Panc1 (cell line): ENCODE measurements around the gene ATXN1. TPM values are rescaled to one million over a fixed set of nuclear protein-coding genes. Genes with fewer than 3 reads are reported as not detected.
A peak's percentile ranks its signal among the peaks of the same experiment; 100 is the strongest.

Experiments used
- ATAC-seq: fragments of 200-7000 bp; cut with Tn5 transposase; 2 replicates; pipeline ENCODE4 v1.9.1; 2020; ENCODE audit warnings: mild to moderate bottlenecking, moderate library complexity
- BruUV-seq: library from RNA; stranded (reverse); fragments of 400-500 nt; replicated peaks from 2 replicates; lab custom pipeline; 2021; lab: Mats Ljungman, UMichigan
- CTCF ChIA-PET: fragments of 300-600 bp; sonication (Branson Sonifier 250); formaldehyde crosslinking; loops from one replicate; lab custom pipeline; 2022; ENCODE audit warnings: antibody characterized with exemption; lab: Charles Lee
- POLR2A ChIA-PET: fragments of 300-600 bp; sonication (Branson Sonifier 250); formaldehyde crosslinking; loops from one replicate; lab custom pipeline; 2022; ENCODE audit warnings: antibody characterized with exemption; lab: Charles Lee
- DNase-seq: peaks from one replicate; pipeline ENCODE4 v3.0.0-alpha.2; 2010; ENCODE audit warnings: low read depth, low spot score
- H3K27ac ChIP-seq: 2 replicates; pipeline ENCODE4 v1.5.1; 2011; ENCODE audit warnings: mild to moderate bottlenecking, low read length, inconsistent platforms
- H3K27me3 ChIP-seq: fragments of 200-500 bp; sonication (Bioruptor generic); 2 replicates; pipeline ENCODE4 v1.6.0; 2014; ENCODE audit warnings: low read length, inconsistent platforms; ENCODE audit not compliant: control insufficient read depth, insufficient read depth
- H3K36me3 ChIP-seq: fragments of 200-500 bp; sonication (Bioruptor generic); 2 replicates; pipeline ENCODE4 v1.5.1; 2014; ENCODE audit warnings: inconsistent platforms, mild to moderate bottlenecking, low read length, moderate library complexity; ENCODE audit not compliant: control insufficient read depth, insufficient read depth
- H3K4me1 ChIP-seq: 2 replicates; pipeline ENCODE4 v1.5.1; 2011; ENCODE audit warnings: inconsistent platforms, mild to moderate bottlenecking, low read length, moderate library complexity; ENCODE audit not compliant: control insufficient read depth, insufficient read depth
- H3K4me3 ChIP-seq, 2 experiments: 2 replicates each; pipeline ENCODE4 v1.5.1; 2011 to 2012; ENCODE audit warnings: low read depth in 2 of 2, low read length in 2 of 2, mild to moderate bottlenecking in 2 of 2, inconsistent platforms in 1 of 2, moderate library complexity in 1 of 2
- H3K9me3 ChIP-seq: fragments of 200-500 bp; sonication (Bioruptor generic); 2 replicates; pipeline ENCODE4 v1.5.1; 2014; ENCODE audit warnings: low read depth, mild to moderate bottlenecking, inconsistent platforms, low read length, moderate library complexity; ENCODE audit not compliant: control insufficient read depth, insufficient read depth
- POLR2AphosphoS5 ChIP-seq: IDR thresholded peaks from 2 replicates; pipeline ENCODE4 v1.6.1; 2012; ENCODE audit warnings: mild to moderate bottlenecking, low read depth, low read length, moderate library complexity
- SIN3A ChIP-seq: IDR thresholded peaks from 2 replicates; pipeline ENCODE4 v1.6.1; 2012; ENCODE audit warnings: low read depth, mild to moderate bottlenecking, low read length, moderate library complexity, borderline replicate concordance; ENCODE audit not compliant: insufficient read depth
- TCF7L2 ChIP-seq: IDR thresholded peaks from 2 replicates; pipeline ENCODE4 v1.6.1; 2011; ENCODE audit warnings: mild to moderate bottlenecking, low read depth, low read length, inconsistent platforms
- in situ Hi-C: cut with HindIII; loops from 2 replicates; pipeline ENCODE4 v1.10.0; 2016; ENCODE audit warnings: low sequenced_read_pairs, low pct_unique_long_range_greater_than_20kb
- intact Hi-C: fragments of 100-400 bp; cut with micrococcal nuclease; formaldehyde crosslinking; loops from one replicate; pipeline ENCODE4 v1.10.0; 2022; ENCODE audit not compliant: unreplicated experiment
- total RNA-seq: library from RNA; stranded (reverse); gene quantifications from one replicate; pipeline ENCODE4 v1.2.1, GENCODE V29; 2021; ENCODE audit not compliant: unreplicated experiment
- TF ChIP-seq, protein P1 (sequence below), 2 experiments: IDR thresholded peaks; 2 replicates each; pipeline ENCODE4 v1.6.1; 2011 to 2012; ENCODE audit warnings: low read depth in 2 of 2, control low read depth in 1 of 2, low read length in 1 of 2, mild to moderate bottlenecking in 1 of 2, moderate library complexity in 1 of 2; ENCODE audit not compliant: insufficient read depth in 1 of 2
- TF ChIP-seq, protein P2 (sequence below): fragments of 450-650 bp; IDR thresholded peaks from 2 replicates; pipeline ENCODE4 v1.5.1; 2017; ENCODE audit warnings: mild to moderate bottlenecking

Gene ATXN1
- total RNA-seq, 1 experiment from 2014 or later = 67.1 TPM

DNA sequence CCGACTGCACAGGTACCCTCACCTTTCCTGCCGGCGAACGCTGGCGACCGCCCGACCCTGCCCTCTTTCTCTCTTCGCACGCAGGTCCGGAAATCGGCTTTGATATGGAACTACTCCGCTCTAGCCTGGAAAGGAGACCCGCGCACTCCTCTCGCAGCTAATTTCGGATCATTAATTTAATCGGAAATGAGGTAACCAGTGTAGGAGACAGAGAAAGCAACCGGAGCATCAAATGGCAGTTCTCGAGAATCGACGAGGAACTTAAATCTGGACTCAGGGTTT is 949 bp upstream of the ATXN1 start:
- CTCF ChIA-PET = interaction anchor here (0.8 to 1.4 kb wide), 3 partner anchors 9 to 248 kb away, joined by 3 to 5 read pairs (median 4); no protein-coding TSS in a partner anchor
- intact Hi-C loops (loop anchor here (5.0 to 10.0 kb wide), 5 partner anchors 35 to 427 kb away; no protein-coding TSS in a partner anchor), in situ Hi-C loops (no loop called here)
- BruUV-seq = no TSS peak
- DNase-seq = no peak
- Histone ChIP-seq H3K36me3 (peaks cover 3% of the 10 kb centered on the region), H3K9me3 (no peaks in the 10 kb centered on the region), H3K4me1 (peaks cover 55% of the 10 kb centered on the region), H3K27me3 (no peaks in the 10 kb centered on the region), H3K27ac (peak overlapping the region; percentile 94), H3K4me3 (peak overlapping the region; percentile 92 to 94)
- peak; percentile 1; the same call in 1 of the 2 replicates for ATAC-seq
- POLR2A ChIA-PET = interaction anchor here (1.2 to 1.9 kb wide), 2 partner anchors 37 to 50 kb away, joined by 3 to 12 read pairs; no protein-coding TSS in a partner anchor
- TF ChIP-seq TCF7L2 (no peak), POLR2AphosphoS5 (no peak), SIN3A (no peak)
- TF ChIP-seq, protein P1, sequence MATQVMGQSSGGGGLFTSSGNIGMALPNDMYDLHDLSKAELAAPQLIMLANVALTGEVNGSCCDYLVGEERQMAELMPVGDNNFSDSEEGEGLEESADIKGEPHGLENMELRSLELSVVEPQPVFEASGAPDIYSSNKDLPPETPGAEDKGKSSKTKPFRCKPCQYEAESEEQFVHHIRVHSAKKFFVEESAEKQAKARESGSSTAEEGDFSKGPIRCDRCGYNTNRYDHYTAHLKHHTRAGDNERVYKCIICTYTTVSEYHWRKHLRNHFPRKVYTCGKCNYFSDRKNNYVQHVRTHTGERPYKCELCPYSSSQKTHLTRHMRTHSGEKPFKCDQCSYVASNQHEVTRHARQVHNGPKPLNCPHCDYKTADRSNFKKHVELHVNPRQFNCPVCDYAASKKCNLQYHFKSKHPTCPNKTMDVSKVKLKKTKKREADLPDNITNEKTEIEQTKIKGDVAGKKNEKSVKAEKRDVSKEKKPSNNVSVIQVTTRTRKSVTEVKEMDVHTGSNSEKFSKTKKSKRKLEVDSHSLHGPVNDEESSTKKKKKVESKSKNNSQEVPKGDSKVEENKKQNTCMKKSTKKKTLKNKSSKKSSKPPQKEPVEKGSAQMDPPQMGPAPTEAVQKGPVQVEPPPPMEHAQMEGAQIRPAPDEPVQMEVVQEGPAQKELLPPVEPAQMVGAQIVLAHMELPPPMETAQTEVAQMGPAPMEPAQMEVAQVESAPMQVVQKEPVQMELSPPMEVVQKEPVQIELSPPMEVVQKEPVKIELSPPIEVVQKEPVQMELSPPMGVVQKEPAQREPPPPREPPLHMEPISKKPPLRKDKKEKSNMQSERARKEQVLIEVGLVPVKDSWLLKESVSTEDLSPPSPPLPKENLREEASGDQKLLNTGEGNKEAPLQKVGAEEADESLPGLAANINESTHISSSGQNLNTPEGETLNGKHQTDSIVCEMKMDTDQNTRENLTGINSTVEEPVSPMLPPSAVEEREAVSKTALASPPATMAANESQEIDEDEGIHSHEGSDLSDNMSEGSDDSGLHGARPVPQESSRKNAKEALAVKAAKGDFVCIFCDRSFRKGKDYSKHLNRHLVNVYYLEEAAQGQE (IDR thresholded peaks at IDR 0.05; ENCODE audit: insufficient read depth in 1 of 2, low read depth in 2 of 2, low read length in 1 of 2) = no peak
- TF ChIP-seq, protein P2, sequence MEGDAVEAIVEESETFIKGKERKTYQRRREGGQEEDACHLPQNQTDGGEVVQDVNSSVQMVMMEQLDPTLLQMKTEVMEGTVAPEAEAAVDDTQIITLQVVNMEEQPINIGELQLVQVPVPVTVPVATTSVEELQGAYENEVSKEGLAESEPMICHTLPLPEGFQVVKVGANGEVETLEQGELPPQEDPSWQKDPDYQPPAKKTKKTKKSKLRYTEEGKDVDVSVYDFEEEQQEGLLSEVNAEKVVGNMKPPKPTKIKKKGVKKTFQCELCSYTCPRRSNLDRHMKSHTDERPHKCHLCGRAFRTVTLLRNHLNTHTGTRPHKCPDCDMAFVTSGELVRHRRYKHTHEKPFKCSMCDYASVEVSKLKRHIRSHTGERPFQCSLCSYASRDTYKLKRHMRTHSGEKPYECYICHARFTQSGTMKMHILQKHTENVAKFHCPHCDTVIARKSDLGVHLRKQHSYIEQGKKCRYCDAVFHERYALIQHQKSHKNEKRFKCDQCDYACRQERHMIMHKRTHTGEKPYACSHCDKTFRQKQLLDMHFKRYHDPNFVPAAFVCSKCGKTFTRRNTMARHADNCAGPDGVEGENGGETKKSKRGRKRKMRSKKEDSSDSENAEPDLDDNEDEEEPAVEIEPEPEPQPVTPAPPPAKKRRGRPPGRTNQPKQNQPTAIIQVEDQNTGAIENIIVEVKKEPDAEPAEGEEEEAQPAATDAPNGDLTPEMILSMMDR = no peak

DNA sequence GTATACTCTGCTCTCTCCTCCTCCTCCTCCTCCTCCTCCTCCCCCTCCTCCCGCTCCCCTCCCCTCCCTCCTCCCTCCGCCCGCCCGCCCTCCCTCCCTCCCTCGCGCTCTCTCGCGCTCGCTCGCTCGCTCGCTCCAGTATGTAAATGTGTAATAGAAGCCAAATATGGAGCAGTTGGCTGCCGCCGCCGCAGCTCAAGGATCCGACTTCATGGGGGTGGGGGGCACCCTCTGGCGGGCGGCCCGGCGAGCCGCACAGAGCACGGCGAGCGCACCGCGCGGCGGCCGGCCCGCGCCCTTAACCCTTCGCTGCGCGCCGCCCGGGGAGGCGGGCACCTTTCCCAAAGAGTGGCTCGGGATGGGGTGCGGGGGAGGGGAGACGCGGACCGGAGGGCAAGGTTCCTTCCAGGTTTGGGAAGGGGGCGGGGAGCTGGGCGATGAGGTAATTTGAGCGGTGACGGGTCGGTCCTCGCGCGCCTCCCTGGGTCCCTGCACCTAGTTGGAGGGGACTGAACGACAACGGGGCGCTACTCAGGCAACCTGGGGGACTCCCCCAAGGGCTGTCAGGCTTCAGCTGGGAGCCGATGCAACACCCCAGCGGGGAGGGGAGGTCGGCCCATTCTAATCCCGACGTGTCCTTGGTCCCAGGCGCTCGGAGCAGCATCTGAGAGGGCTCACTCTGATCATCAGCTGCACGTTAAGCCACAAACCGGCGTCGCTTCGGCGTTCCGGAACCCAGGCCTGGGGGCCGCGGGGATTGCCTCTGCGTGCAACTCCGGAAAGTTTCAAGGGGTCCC is 409 bp upstream of the ATXN1 start:
- H3K4me3 ChIP-seq = peak overlapping the region; percentile 94 to 95
- TF ChIP-seq, protein P2 = peak; percentile 56
- TF ChIP-seq TCF7L2 (no peak), SIN3A (peak; percentile 73; the same call in 1 of the 2 replicates)
- TF ChIP-seq, protein P1 (IDR thresholded peaks at IDR 0.05; ENCODE audit: insufficient read depth in 1 of 2, low read depth in 2 of 2, low read length in 1 of 2) = no peak
- POLR2A ChIA-PET = interaction anchor here (0.5 to 1.9 kb wide), 5 partner anchors 13 to 151 kb away, joined by 3 to 16 read pairs (median 9); no protein-coding TSS in a partner anchor
- H3K27ac ChIP-seq = peak overlapping the region; percentile 94
- no peaks in the 10 kb centered on the region for H3K9me3 ChIP-seq
- no peaks in the 10 kb centered on the region for H3K27me3 ChIP-seq
- intact Hi-C loops = loop anchor here (5.0 to 10.0 kb wide), 5 partner anchors 34 to 427 kb away; no protein-coding TSS in a partner anchor
- no TSS peak for BruUV-seq
- in situ Hi-C loops = no loop called here
- DNase-seq (no peak), ATAC-seq (peak; percentile 72)
- CTCF ChIA-PET = interaction anchor here (0.6 to 0.8 kb wide), 2 partner anchors 17 to 248 kb away, joined by 3 read pairs; no protein-coding TSS in a partner anchor
- H3K4me1 ChIP-seq = peaks cover 55% of the 10 kb centered on the region
- H3K36me3 ChIP-seq = peaks cover 4% of the 10 kb centered on the region
